Psoas muscle (tissue), 8 donors: Measurements from ENCODE around the gene ZNF277. TPM values are rescaled to one million over a fixed set of nuclear protein-coding genes. Genes with fewer than 3 reads are reported as not detected.

Experiments used
- ATAC-seq, 4 donors: fragments of 200-7000 bp; cut with Tn5 transposase; one replicate each; pipeline ENCODE4 v1.9.1; 2020; ENCODE audit warnings: moderate library complexity in 3 of 4, mild to moderate bottlenecking in 2 of 4
- DNase-seq, 2 donors: peaks; one replicate each; pipeline ENCODE4 v3.0.0-alpha.2; 2020
- H3K27ac ChIP-seq: fragments of 200-600 bp; one replicate; pipeline ENCODE4 v1.8.0; 2022
- H3K27me3 ChIP-seq, 3 donors: fragments of 200-600 bp in 1 of 3; one replicate each; pipeline versions ENCODE4 v1.6.1 to v1.8.0; 2013 to 2022; ENCODE audit warnings: low read length in 2 of 3, mild to moderate bottlenecking in 2 of 3, moderate library complexity in 1 of 3; ENCODE audit not compliant: insufficient read depth in 3 of 3
- H3K36me3 ChIP-seq, 2 donors: fragments of 200-600 bp in 1 of 2; one replicate each; pipeline versions ENCODE4 v1.6.1 to v1.8.0; 2013 to 2022; ENCODE audit warnings: low read depth in 1 of 2, mild to moderate bottlenecking in 1 of 2, moderate library complexity in 1 of 2; ENCODE audit not compliant: insufficient read depth in 1 of 2
- H3K4me1 ChIP-seq: fragments of 200-600 bp; one replicate; pipeline ENCODE4 v1.8.0; 2022
- H3K4me3 ChIP-seq: fragments of 200-600 bp; one replicate; pipeline ENCODE4 v1.8.0; 2022; ENCODE audit warnings: mild to moderate bottlenecking
- H3K9me3 ChIP-seq: fragments of 200-600 bp; one replicate; pipeline ENCODE4 v1.8.0; 2022
- CTCF ChIP-seq: fragments of 200-600 bp; IDR thresholded peaks from one replicate; pipeline ENCODE4 v1.8.0; 2022; ENCODE audit warnings: antibody characterized with exemption
- WGBS, 3 donors: extraction: QIAGEN DNeasy Blood & Tissue Kit; methylation state at CpG; one replicate each; pipeline versions ENCODE4 v1.1.6 to v1.1.7; 2013; 5-methylcytosine and 5-hydroxymethylcytosine counted together
- intact Hi-C, 2 donors: fragments of 100-400 bp; cut with DNase I; formaldehyde crosslinking; loops; one replicate each; pipeline versions ENCODE4 v1.11.0 to v1.14.2; 2022
- polyA plus RNA-seq, 3 donors: library from polyadenylated mRNA; stranded (reverse); fragments of 200-250 nt; gene quantifications; one replicate each; pipeline ENCODE4 v1.2.3, GENCODE V29; 2013
- total RNA-seq, 4 donors: library from RNA; stranded (reverse); fragmentation: NEBNext Ultra II Directional in 2 of 4; extraction: Animal tissue kit (Norgen Biotek cat#: 25700) in 2 of 4; gene quantifications; one replicate each; pipeline versions ENCODE4 v1.2.1 to v1.2.4, GENCODE V29; 2021 to 2023
- donor health status: healthy with polysubstance abuse.
- donor health status: DM: no; HTN: no; CAD: no; lungs with moderate emphysema.
- donor health status: Bipolar disorder and iron deficiency.
- donor health status: healthy.
- donor health status: DM: yes; HTN: yes; CAD: no.
- donor health status: DM: no; HTN: no; CAD: no.
- donor health status: DM: no; HTN: no; CAD: no.
- donor health status: DM: yes; HTN: yes; CAD: no.

Gene ZNF277
- total and polyA plus RNA-seq, 7 donors = 6.9 to 16.7 (median 11.6) TPM

DNA sequence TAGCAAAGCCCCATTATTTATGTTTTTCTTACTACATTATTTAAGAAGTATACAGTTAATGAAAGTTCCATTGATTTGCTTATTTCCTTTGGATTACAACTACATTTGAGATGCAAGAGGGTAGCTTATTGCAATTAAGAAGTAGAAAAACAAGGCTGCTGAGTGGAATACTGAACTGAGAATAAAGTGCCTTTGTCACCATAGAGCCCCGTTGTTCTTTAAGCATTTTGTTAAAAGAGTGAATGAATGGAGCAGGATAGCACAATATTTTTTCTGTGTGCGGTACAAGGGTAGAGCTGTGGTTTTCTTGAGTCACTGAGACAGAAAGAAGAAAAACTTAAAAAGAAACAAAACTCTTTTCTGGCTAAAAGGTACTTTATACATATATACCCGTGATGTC lies 45.6 kb downstream of the ZNF277 start:
- no peak for TF ChIP-seq CTCF
- Histone ChIP-seq H3K9me3 (no peaks in the 10 kb centered on the region), H3K27ac (no peak overlapping the region), H3K4me1 (no peaks in the 10 kb centered on the region), H3K27me3 (no peaks in the 10 kb centered on the region), H3K4me3 (no peak overlapping the region), H3K36me3 (no peaks in the 10 kb centered on the region)
- intact Hi-C loops = no loop called here
- DNase-seq = no peak
- WGBS, 3 donors = 91 to 95% (median 92%) methylated on average over 3 of the region's 3 CpGs
- no peak for ATAC-seq

DNA sequence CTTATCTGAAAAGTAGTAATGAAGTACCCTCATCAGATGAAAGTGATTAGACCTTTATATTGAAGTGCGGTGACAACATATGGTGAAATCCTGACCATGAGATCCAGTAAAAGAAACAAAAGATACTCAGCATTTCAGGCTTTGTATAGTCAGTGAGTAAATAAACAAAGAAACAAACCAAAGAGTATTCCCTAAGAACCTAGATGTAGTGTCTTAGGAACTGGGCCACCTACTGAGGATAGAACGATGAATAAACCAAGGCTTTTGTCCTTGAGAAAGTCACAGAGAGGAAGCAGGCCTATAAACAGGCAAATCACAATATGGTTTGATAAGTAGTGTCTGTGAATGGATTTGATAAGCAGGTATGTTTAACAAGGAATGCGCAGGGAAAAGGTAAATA lies 46.2 kb downstream of the ZNF277 start:
- no peak overlapping the region for H3K4me3 ChIP-seq
- H3K9me3 ChIP-seq = no peaks in the 10 kb centered on the region
- 66 to 96% (median 94%) methylated on average over 3 of the region's 3 CpGs for WGBS, 3 donors
- H3K4me1 ChIP-seq = no peaks in the 10 kb centered on the region
- DNase-seq = no peak
- no peak for ATAC-seq
- no peak for TF ChIP-seq CTCF
- intact Hi-C loops = no loop called here
- H3K27me3 ChIP-seq = no peaks in the 10 kb centered on the region
- no peaks in the 10 kb centered on the region for H3K36me3 ChIP-seq
- H3K27ac ChIP-seq = no peak overlapping the region

- no peaks in the 10 kb centered on the region for H3K36me3 ChIP-seq
- no peak overlapping the region for H3K4me3 ChIP-seq
- DNase-seq (no peak), ATAC-seq (no peak)
- intact Hi-C loops = no loop called here
- H3K4me1 ChIP-seq = no peaks in the 10 kb centered on the region
- no peaks in the 10 kb centered on the region for H3K27me3 ChIP-seq
- H3K9me3 ChIP-seq = no peaks in the 10 kb centered on the region
- WGBS, 3 donors = 57 to 69% (median 68%) methylated on average over 1 of the region's 1 CpG
- H3K27ac ChIP-seq = no peak overlapping the region
- TF ChIP-seq CTCF = no peak
Measured at GRCh38 chr7:112254156-112254555, 47.7 kb downstream of the ZNF277 start.

DNA sequence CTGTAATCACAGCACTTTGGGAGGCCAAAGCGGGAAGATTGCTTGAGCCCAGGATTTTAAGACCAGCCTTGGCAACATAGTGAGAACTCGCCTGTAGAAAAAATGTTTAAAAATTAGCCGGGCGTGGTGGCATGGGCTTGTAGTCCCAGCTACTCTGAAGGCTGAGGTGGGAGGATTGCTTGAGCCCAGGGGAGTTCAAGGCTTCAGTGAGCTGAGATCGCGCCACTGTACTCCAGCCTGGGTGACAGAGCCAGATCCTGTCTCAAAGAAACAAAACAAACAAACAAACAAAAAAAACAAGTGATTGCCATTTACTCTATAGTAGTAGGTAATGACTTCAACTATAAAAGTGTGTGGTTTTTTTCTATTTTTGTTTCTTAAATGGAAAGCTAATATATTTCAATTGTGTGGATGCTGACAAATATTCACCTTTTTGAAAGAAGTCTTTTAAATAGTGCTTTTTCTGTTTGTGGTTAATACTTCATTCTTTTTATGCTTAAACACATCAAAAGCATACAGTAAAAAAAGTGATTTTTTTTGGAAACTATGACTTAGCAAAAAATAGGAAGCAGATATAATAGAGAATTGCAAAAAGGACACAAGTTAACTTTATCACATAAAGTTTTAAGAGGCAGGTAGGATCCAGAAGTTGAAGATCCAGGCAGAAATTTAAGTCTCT lies 48.4 kb downstream of the ZNF277 start:
- H3K4me3 ChIP-seq = no peak overlapping the region
- ATAC-seq (no peak), DNase-seq (no peak)
- WGBS, 3 donors = 86 to 90% (median 88%) methylated on average over 6 of the region's 6 CpGs
- H3K4me1 ChIP-seq = no peaks in the 10 kb centered on the region
- no peaks in the 10 kb centered on the region for H3K36me3 ChIP-seq
- intact Hi-C loops = no loop called here
- TF ChIP-seq CTCF = no peak
- no peak overlapping the region for H3K27ac ChIP-seq
- H3K27me3 ChIP-seq = no peaks in the 10 kb centered on the region
- H3K9me3 ChIP-seq = no peaks in the 10 kb centered on the region

GRCh38 chr7:112255388-112255720 lies 48.9 kb downstream of the ZNF277 start:
- H3K4me1 ChIP-seq = no peaks in the 10 kb centered on the region
- no peak for TF ChIP-seq CTCF
- intact Hi-C loops = no loop called here
- no peaks in the 10 kb centered on the region for H3K36me3 ChIP-seq
- no peaks in the 10 kb centered on the region for H3K9me3 ChIP-seq
- ATAC-seq (no peak), DNase-seq (no peak)
- no peak overlapping the region for H3K4me3 ChIP-seq
- H3K27me3 ChIP-seq = no peaks in the 10 kb centered on the region
- no peak overlapping the region for H3K27ac ChIP-seq
